Measurements from ENCODE around the gene IL17B. TPM values are rescaled to one million over a fixed set of nuclear protein-coding genes. Genes with fewer than 3 reads are reported as not detected.
A peak's percentile ranks its signal among the peaks of the same experiment; 100 is the strongest.

Gene IL17B
- total and polyA plus RNA-seq, 2 of the 13 experiments (the other 11 are each of a cell fraction or from before 2014, with no cell fraction given) = 0.29 to 2.6 TPM

DNA sequence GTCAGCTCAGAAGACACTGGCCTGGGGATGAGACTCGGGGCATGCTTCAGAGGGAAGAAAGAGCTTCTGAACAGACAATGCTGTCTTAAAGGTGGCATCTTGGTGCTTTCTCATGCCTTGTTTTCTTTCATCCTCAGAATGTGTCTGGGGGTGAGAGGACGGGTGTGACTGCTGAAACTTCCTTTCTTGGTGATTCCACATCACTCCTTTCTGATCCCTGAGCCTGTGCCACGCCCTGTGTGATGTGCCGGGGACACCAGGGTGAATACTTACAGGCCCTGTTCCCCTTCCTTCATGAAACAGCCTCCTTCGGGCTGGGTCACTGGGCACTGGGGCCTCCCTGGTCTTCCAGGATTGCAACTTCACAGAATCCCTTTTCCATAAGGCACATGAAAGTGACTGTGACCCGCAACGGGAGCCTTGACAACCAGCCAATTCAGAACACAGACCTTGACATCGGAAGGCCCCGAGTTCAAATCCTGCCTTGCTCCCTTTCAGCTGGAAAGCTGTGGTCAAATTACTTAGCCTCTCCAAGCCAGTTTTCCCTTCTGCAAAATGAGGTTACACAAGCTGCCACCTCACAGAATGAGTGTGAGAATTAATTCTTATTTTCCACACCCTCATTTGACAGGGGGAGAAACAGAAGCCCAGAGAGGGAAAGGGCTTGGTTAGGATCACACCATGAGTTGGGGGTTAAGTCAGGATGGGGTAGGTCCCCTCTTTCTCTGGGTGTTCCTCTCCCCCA, 44.1 kb upstream of the IL17B start (continued):
- TF ChIP-seq SP2 (CRISPR knock-in tag; IDR thresholded peaks at IDR 0.05) (no peak), PITX1 (CRISPR knock-in tag; IDR thresholded peaks at IDR 0.05) (no peak), CHD4 (IDR thresholded peaks at IDR 0.05; ENCODE audit: borderline replicate concordance, low read length) (peak; percentile 80; the same call in 1 of the 2 replicates), ARID2 (CRISPR knock-in tag; IDR thresholded peaks at IDR 0.05; ENCODE audit: borderline replicate concordance) (no peak), ETV6 (CRISPR knock-in tag; conservative IDR thresholded peaks at IDR 0.05) (no peak), RXRA (CRISPR knock-in tag; IDR thresholded peaks at IDR 0.05) (no peak), HNF4A (CRISPR knock-in tag; IDR thresholded peaks at IDR 0.05) (no peak), ADNP (CRISPR knock-in tag; IDR thresholded peaks at IDR 0.05) (0 out of 2 replicates have a peak, but pooled peaks have one; percentile 8), HOXD1 (CRISPR knock-in tag; IDR thresholded peaks at IDR 0.05) (peak; percentile 13; the same call in 1 of the 2 replicates), ESRRA (CRISPR knock-in tag; IDR thresholded peaks at IDR 0.05; ENCODE audit: low read depth) (peak; percentile 9; the same call in 1 of the 2 replicates), MEIS1 (CRISPR knock-in tag; IDR thresholded peaks at IDR 0.05; ENCODE audit: borderline replicate concordance) (peak; percentile 25; the same call in 1 of the 2 replicates), ZNF33B (CRISPR knock-in tag; IDR thresholded peaks at IDR 0.05) (no peak), HHEX (CRISPR knock-in tag; IDR thresholded peaks at IDR 0.05) (no peak), ZNF468 (CRISPR knock-in tag; IDR thresholded peaks at IDR 0.05) (no peak)
- TF ChIP-seq, protein P1, sequence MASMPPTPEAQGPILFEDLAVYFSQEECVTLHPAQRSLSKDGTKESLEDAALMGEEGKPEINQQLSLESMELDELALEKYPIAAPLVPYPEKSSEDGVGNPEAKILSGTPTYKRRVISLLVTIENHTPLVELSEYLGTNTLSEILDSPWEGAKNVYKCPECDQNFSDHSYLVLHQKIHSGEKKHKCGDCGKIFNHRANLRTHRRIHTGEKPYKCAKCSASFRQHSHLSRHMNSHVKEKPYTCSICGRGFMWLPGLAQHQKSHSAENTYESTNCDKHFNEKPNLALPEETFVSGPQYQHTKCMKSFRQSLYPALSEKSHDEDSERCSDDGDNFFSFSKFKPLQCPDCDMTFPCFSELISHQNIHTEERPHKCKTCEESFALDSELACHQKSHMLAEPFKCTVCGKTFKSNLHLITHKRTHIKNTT (CRISPR knock-in tag; IDR thresholded peaks at IDR 0.05) = no peak
- TF ChIP-seq, protein P2, sequence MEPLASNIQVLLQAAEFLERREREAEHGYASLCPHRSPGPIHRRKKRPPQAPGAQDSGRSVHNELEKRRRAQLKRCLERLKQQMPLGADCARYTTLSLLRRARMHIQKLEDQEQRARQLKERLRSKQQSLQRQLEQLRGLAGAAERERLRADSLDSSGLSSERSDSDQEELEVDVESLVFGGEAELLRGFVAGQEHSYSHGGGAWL (CRISPR knock-in tag; IDR thresholded peaks at IDR 0.05) = no peak
- TF ChIP-seq, protein P3, sequence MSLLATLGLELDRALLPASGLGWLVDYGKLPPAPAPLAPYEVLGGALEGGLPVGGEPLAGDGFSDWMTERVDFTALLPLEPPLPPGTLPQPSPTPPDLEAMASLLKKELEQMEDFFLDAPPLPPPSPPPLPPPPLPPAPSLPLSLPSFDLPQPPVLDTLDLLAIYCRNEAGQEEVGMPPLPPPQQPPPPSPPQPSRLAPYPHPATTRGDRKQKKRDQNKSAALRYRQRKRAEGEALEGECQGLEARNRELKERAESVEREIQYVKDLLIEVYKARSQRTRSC (CRISPR knock-in tag; IDR thresholded peaks at IDR 0.05; ENCODE audit: low read depth) = 0 out of 2 replicates have a peak, but pooled peaks have one; percentile 48
- TF ChIP-seq, protein P4, sequence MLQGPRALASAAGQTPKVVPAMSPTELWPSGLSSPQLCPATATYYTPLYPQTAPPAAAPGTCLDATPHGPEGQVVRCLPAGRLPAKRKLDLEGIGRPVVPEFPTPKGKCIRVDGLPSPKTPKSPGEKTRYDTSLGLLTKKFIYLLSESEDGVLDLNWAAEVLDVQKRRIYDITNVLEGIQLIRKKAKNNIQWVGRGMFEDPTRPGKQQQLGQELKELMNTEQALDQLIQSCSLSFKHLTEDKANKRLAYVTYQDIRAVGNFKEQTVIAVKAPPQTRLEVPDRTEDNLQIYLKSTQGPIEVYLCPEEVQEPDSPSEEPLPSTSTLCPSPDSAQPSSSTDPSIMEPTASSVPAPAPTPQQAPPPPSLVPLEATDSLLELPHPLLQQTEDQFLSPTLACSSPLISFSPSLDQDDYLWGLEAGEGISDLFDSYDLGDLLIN (CRISPR knock-in tag; IDR thresholded peaks at IDR 0.05; ENCODE audit: borderline replicate concordance) = no peak
- TF ChIP-seq, protein P5, sequence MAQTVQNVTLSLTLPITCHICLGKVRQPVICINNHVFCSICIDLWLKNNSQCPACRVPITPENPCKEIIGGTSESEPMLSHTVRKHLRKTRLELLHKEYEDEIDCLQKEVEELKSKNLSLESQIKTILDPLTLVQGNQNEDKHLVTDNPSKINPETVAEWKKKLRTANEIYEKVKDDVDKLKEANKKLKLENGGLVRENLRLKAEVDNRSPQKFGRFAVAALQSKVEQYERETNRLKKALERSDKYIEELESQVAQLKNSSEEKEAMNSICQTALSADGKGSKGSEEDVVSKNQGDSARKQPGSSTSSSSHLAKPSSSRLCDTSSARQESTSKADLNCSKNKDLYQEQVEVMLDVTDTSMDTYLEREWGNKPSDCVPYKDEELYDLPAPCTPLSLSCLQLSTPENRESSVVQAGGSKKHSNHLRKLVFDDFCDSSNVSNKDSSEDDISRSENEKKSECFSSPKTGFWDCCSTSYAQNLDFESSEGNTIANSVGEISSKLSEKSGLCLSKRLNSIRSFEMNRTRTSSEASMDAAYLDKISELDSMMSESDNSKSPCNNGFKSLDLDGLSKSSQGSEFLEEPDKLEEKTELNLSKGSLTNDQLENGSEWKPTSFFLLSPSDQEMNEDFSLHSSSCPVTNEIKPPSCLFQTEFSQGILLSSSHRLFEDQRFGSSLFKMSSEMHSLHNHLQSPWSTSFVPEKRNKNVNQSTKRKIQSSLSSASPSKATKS (CRISPR knock-in tag; IDR thresholded peaks at IDR 0.05) = no peak
- TF ChIP-seq, protein P6, sequence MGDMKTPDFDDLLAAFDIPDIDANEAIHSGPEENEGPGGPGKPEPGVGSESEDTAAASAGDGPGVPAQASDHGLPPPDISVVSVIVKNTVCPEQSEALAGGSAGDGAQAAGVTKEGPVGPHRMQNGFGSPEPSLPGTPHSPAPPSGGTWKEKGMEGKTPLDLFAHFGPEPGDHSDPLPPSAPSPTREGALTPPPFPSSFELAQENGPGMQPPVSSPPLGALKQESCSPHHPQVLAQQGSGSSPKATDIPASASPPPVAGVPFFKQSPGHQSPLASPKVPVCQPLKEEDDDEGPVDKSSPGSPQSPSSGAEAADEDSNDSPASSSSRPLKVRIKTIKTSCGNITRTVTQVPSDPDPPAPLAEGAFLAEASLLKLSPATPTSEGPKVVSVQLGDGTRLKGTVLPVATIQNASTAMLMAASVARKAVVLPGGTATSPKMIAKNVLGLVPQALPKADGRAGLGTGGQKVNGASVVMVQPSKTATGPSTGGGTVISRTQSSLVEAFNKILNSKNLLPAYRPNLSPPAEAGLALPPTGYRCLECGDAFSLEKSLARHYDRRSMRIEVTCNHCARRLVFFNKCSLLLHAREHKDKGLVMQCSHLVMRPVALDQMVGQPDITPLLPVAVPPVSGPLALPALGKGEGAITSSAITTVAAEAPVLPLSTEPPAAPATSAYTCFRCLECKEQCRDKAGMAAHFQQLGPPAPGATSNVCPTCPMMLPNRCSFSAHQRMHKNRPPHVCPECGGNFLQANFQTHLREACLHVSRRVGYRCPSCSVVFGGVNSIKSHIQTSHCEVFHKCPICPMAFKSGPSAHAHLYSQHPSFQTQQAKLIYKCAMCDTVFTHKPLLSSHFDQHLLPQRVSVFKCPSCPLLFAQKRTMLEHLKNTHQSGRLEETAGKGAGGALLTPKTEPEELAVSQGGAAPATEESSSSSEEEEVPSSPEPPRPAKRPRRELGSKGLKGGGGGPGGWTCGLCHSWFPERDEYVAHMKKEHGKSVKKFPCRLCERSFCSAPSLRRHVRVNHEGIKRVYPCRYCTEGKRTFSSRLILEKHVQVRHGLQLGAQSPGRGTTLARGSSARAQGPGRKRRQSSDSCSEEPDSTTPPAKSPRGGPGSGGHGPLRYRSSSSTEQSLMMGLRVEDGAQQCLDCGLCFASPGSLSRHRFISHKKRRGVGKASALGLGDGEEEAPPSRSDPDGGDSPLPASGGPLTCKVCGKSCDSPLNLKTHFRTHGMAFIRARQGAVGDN (CRISPR knock-in tag; IDR thresholded peaks at IDR 0.05) = no peak
